BLaER1 (cell line): ENCODE results near the gene NELFE.
A peak's percentile ranks its signal among the peaks of the same experiment; 100 is the strongest.
"Not testable (repeated sequence)": the region's sequence is repeated elsewhere in the genome, so short reads cannot be mapped to it uniquely, and the experiment has no call there.

Experiments used
- H3K27ac ChIP-seq: shearing (Covaris generic); formaldehyde crosslinking; 2 replicates; pipeline ENCODE4 v1.8.1; 2022
- H3K27me3 ChIP-seq: shearing (Covaris generic); formaldehyde crosslinking; 2 replicates; pipeline ENCODE4 v1.8.1; 2022
- H3K36me3 ChIP-seq: shearing (Covaris generic); formaldehyde crosslinking; 2 replicates; pipeline ENCODE4 v1.8.1; 2022
- H3K4me1 ChIP-seq: shearing (Covaris generic); formaldehyde crosslinking; 2 replicates; pipeline ENCODE4 v1.8.1; 2022
- H3K4me2 ChIP-seq: shearing (Covaris generic); formaldehyde crosslinking; 2 replicates; pipeline ENCODE4 v1.8.1; 2022
- H3K4me3 ChIP-seq: shearing (Covaris generic); formaldehyde crosslinking; 2 replicates; pipeline ENCODE4 v1.8.1; 2022
- H3K9ac ChIP-seq: shearing (Covaris generic); formaldehyde crosslinking; 2 replicates; pipeline ENCODE4 v1.8.1; 2022
- H3K9me3 ChIP-seq: shearing (Covaris generic); formaldehyde crosslinking; 2 replicates; pipeline ENCODE4 v1.8.1; 2022
- H4K20me1 ChIP-seq: shearing (Covaris generic); formaldehyde crosslinking; 2 replicates; pipeline ENCODE4 v1.8.1; 2022
- Cebpa-rat ChIP-seq: shearing (Covaris generic); IDR thresholded peaks from 2 replicates; pipeline ENCODE4 v1.8.1; 2022

The NELFE gene

GRCh38 chr6:31980195-31980876 lies 21.6 kb upstream of the NELFE start:
- H3K27me3 ChIP-seq, H4K20me1 ChIP-seq, H3K4me3 ChIP-seq, H3K4me1 ChIP-seq, H3K9ac ChIP-seq, H3K4me2 ChIP-seq, H3K27ac ChIP-seq: not testable (repeated sequence)
- Histone ChIP-seq H3K9me3 (peaks cover 12% of the 10 kb centered on the region; the same call in 1 of the 2 replicates), H3K36me3 (peaks cover 21% of the 10 kb centered on the region; the same call in 1 of the 2 replicates)

- no peaks in the 10 kb centered on the region for H3K27me3 ChIP-seq
- peaks cover 24% of the 10 kb centered on the region; the same call in 1 of the 2 replicates for H3K36me3 ChIP-seq
- no peak overlapping the region for H3K4me3 ChIP-seq
- no peaks in the 10 kb centered on the region for H4K20me1 ChIP-seq
- H3K9ac ChIP-seq = no peak overlapping the region
- no peak for TF ChIP-seq Cebpa-rat
- no peak overlapping the region for H3K4me2 ChIP-seq
- no peak overlapping the region for H3K27ac ChIP-seq
- no peaks in the 10 kb centered on the region for H3K4me1 ChIP-seq
- peaks cover 12% of the 10 kb centered on the region; the same call in 1 of the 2 replicates for H3K9me3 ChIP-seq
Observed at GRCh38 chr6:31979238-31979898, 20.6 kb upstream of the NELFE start.

- Histone ChIP-seq H3K27me3 (no peaks in the 10 kb centered on the region), H3K4me3 (no peak overlapping the region), H3K9ac (no peak overlapping the region), H3K27ac (no peak overlapping the region), H3K4me2 (no peak overlapping the region), H3K9me3 (peaks cover 12% of the 10 kb centered on the region; the same call in 1 of the 2 replicates), H3K4me1 (peaks cover 4% of the 10 kb centered on the region), H3K36me3 (peaks cover 24% of the 10 kb centered on the region; the same call in 1 of the 2 replicates), H4K20me1 (no peaks in the 10 kb centered on the region)
- no peak for TF ChIP-seq Cebpa-rat
Observed at GRCh38 chr6:31978831-31979230, 20.1 kb upstream of the NELFE start.

- Histone ChIP-seq H3K27me3 (no peaks in the 10 kb centered on the region), H3K36me3 (peaks cover 24% of the 10 kb centered on the region; the same call in 1 of the 2 replicates), H3K4me3 (no peak overlapping the region), H3K4me1 (peaks cover 13% of the 10 kb centered on the region), H3K9me3 (peaks cover 12% of the 10 kb centered on the region; the same call in 1 of the 2 replicates), H3K9ac (no peak overlapping the region), H3K4me2 (no peak overlapping the region), H4K20me1 (no peaks in the 10 kb centered on the region), H3K27ac (no peak overlapping the region)
- no peak for TF ChIP-seq Cebpa-rat
Observed at GRCh38 chr6:31977816-31978431, 19.2 kb upstream of the NELFE start.

- H3K4me3 ChIP-seq, H3K4me2 ChIP-seq, H3K27ac ChIP-seq, H3K9ac ChIP-seq, H4K20me1 ChIP-seq, H3K27me3 ChIP-seq: not testable (repeated sequence)
- Histone ChIP-seq H3K9me3 (peaks cover 12% of the 10 kb centered on the region; the same call in 1 of the 2 replicates), H3K4me1 (peaks cover 22% of the 10 kb centered on the region), H3K36me3 (peaks cover 24% of the 10 kb centered on the region; the same call in 1 of the 2 replicates)
Observed at GRCh38 chr6:31976065-31976464, 17.3 kb upstream of the NELFE start.

GRCh38 chr6:31972709-31973350 lies 14.1 kb upstream of the NELFE start:
- no peak for TF ChIP-seq Cebpa-rat
- H3K27ac ChIP-seq = peak overlapping the region; percentile 89
- H3K9ac ChIP-seq = peak overlapping the region; percentile 88
- H3K4me1 ChIP-seq = peaks cover 36% of the 10 kb centered on the region
- peaks cover 40% of the 10 kb centered on the region for H3K36me3 ChIP-seq
- H3K9me3 ChIP-seq = peaks cover 12% of the 10 kb centered on the region; the same call in 1 of the 2 replicates
- H3K27me3 ChIP-seq = no peaks in the 10 kb centered on the region
- peak overlapping the region; percentile 81 for H3K4me3 ChIP-seq
- H3K4me2 ChIP-seq = peak overlapping the region; percentile 97
- H4K20me1 ChIP-seq = peaks cover 6% of the 10 kb centered on the region; the same call in 1 of the 2 replicates

GRCh38 chr6:31971993-31972708 lies 13.4 kb upstream of the NELFE start, which contains the start of gene DXO:
Gene DXO, minus strand, starts transcription at chr6:31972138. Its CDS starts 463 bp downstream, at chr6:31971675.
- H3K27me3 ChIP-seq = no peaks in the 10 kb centered on the region
- H3K27ac ChIP-seq = peak within 1 kb of the TSS; percentile 89
- H3K36me3 ChIP-seq = peaks cover 47% of the 10 kb centered on the region
- peak; percentile 94 for TF ChIP-seq Cebpa-rat
- H4K20me1 ChIP-seq = peaks cover 6% of the 10 kb centered on the region; the same call in 1 of the 2 replicates
- peak within 1 kb of the TSS; percentile 88 for H3K9ac ChIP-seq
- H3K4me3 ChIP-seq = peak within 1 kb of the TSS; percentile 81
- peaks cover 12% of the 10 kb centered on the region; the same call in 1 of the 2 replicates for H3K9me3 ChIP-seq
- H3K4me2 ChIP-seq = peak within 1 kb of the TSS; percentile 97
- peaks cover 36% of the 10 kb centered on the region for H3K4me1 ChIP-seq

DNA sequence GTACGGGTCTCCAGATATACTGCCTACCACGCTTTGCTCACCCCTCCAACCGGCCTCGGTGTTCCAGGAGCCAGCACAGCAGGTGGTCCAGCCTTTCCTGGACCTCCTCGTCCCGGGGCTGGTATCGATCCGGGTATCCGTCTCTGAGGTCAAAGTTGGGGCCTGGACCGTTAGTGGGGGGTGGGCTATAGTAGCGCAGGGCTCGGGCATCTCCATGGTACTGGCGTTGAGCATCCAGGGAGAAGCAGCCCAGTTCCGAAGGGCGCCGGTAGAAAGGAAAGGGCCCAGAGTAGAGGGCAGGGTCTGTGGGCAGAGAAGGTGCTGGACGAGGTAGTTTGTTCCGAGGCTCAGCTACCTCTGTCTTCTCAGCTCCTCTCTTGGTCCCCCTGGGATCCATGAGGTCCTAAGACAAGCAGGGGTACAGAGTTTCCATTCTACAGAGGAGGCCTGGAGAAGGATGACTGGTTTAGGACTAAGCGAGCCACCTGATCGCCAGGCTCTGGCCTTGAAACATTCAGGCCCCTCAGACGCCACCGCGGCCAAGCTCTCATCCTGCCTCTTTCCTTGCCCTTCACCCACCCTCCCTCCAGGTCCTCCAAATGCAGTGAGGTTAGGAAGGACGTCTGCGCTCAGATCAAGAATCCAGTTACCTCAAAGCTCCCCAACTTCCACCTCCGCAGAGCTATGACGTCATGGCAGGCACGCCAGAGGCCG lies 12.7 kb upstream of the NELFE start:
- H4K20me1 ChIP-seq = peaks cover 6% of the 10 kb centered on the region; the same call in 1 of the 2 replicates
- peak overlapping the region; percentile 89 for H3K27ac ChIP-seq
- H3K27me3 ChIP-seq = no peaks in the 10 kb centered on the region
- peak overlapping the region; percentile 97 for H3K4me2 ChIP-seq
- peak overlapping the region; percentile 88 for H3K9ac ChIP-seq
- peak overlapping the region; percentile 81 for H3K4me3 ChIP-seq
- H3K4me1 ChIP-seq = peaks cover 36% of the 10 kb centered on the region
- H3K36me3 ChIP-seq = peaks cover 48% of the 10 kb centered on the region
- peaks cover 5% of the 10 kb centered on the region; the same call in 1 of the 2 replicates for H3K9me3 ChIP-seq
- TF ChIP-seq Cebpa-rat = no peak
